Stomach (tissue), 9 donors: ENCODE results near the gene ITPRIPL2. TPM values are rescaled to one million over a fixed set of nuclear protein-coding genes. Genes with fewer than 3 reads are reported as not detected.

ENCODE experiments used
- DNase-seq, 2 donors: peaks; one replicate each; pipeline versions ENCODE4 v3.0.0 to v3.0.0-alpha.2; 2013 to 2019
- H3K27ac ChIP-seq, 5 donors: fragments of 200-600 bp in 4 of 5; sonication (generic) in 4 of 5; one replicate each; pipeline ENCODE4 v1.5.1; 2013 to 2019; ENCODE audit warnings: mild to moderate bottlenecking in 1 of 5, moderate library complexity in 1 of 5
- H3K27me3 ChIP-seq, 3 donors: fragments of 200-600 bp; sonication (generic); one replicate each; pipeline ENCODE4 v1.5.1; 2017 to 2019; ENCODE audit warnings: mixed run types in 1 of 3
- H3K36me3 ChIP-seq, 4 donors: fragments of 200-600 bp; sonication (generic); 1 replicate in 3 of 4; 2 replicates in 1 of 4; pipeline ENCODE4 v1.5.1; 2016 to 2019
- H3K4me1 ChIP-seq, 4 donors: fragments of 200-600 bp; sonication (generic); one replicate each; pipeline ENCODE4 v1.5.1; 2016 to 2019
- H3K4me3 ChIP-seq, 4 donors: fragments of 200-600 bp; sonication (generic) in 3 of 4; one replicate each; pipeline ENCODE4 v1.5.1; 2016 to 2019; ENCODE audit warnings: mild to moderate bottlenecking in 1 of 4
- H3K9me3 ChIP-seq, 4 donors: fragments of 200-600 bp; sonication (generic); one replicate each; pipeline ENCODE4 v1.5.1; 2016 to 2019
- CTCF ChIP-seq, 7 experiments: fragments of 450-650 bp in 4 of 7; fragments of 200-600 bp in 3 of 7; sonication (generic) in 3 of 7; IDR thresholded peaks; one replicate each; pipeline ENCODE4 v1.5.1; 2016 to 2019; ENCODE audit warnings: antibody characterized with exemption in 7 of 7, control low read depth in 2 of 7, mild to moderate bottlenecking in 1 of 7
- EP300 ChIP-seq: sonication (generic); formaldehyde crosslinking; IDR thresholded peaks from one replicate; pipeline ENCODE4 v1.6.1; 2017; ENCODE audit warnings: antibody characterized with exemption
- POLR2A ChIP-seq, 4 donors: fragments of 450-650 bp; IDR thresholded peaks; one replicate each; pipeline ENCODE4 v1.6.1; 2016; ENCODE audit warnings: antibody characterized with exemption in 4 of 4, control low read depth in 2 of 4, mild to moderate bottlenecking in 1 of 4, moderate library complexity in 1 of 4
- POLR2AphosphoS5 ChIP-seq, 3 donors: sonication (generic); formaldehyde crosslinking; IDR thresholded peaks; one replicate each; pipeline ENCODE4 v1.6.1; 2016; ENCODE audit warnings: antibody characterized with exemption in 3 of 3
- WGBS, 5 donors: extraction: QIAGEN DNeasy Blood & Tissue Kit in 3 of 5; methylation state at CpG; one replicate each; pipeline versions ENCODE4 v1.1.5 to v1.1.7; 2013 to 2018; 5-methylcytosine and 5-hydroxymethylcytosine counted together
- intact Hi-C: fragments of 100-400 bp; cut with DNase I; formaldehyde crosslinking; loops from one replicate; pipeline ENCODE4 v1.15.1; 2023; ENCODE audit warnings: low total_unique reads
- polyA plus RNA-seq, 3 donors: library from polyadenylated mRNA; stranded (reverse); fragments of 200-250 nt; gene quantifications; one replicate each; pipeline ENCODE4 v1.2.3, GENCODE V29; 2013
- total RNA-seq, 5 donors: library from RNA; depleted of rRNA; stranded (reverse); fragments of >200 nt; gene quantifications; one replicate each; pipeline versions ENCODE4 v1.1.0 to v1.2.3, GENCODE V29; 2014 to 2016
- donor health status: healthy with polysubstance abuse.
- donor health status: Bipolar disorder and iron deficiency.
- donor health status: healthy.

ITPRIPL2 gene
- total and polyA plus RNA-seq, 8 donors, result 7.6 to 48.7 (median 21.6) TPM

DNA sequence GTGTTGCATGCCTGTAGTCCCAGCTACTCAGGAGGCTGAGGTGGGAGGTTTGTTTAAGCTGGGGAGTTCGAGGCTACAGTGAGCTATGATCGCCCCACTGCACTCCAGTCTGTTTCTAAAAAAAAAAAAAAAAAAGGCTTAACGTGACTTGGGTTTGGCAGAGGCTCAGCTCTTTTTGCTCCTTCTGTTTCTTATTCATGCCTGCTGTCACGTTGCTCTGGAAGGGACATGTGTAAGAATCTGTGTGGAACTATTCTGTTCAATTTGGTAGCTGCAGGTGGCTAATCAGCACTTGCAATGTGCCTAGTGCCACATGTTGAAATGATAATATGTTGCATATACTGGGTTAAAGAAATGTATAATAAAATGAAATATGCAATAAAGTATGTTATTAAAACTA lies 33.4 kb downstream of the ITPRIPL2 start:
- Histone ChIP-seq H3K9me3 (peaks cover 0 to 9% (median 0%) of the 10 kb centered on the region in 4 donors), H3K36me3 (no peaks in the 10 kb centered on the region), H3K4me1 (no peaks in the 10 kb centered on the region), H3K4me3 (no peak overlapping the region), H3K27ac (no peak overlapping the region), H3K27me3 (no peaks in the 10 kb centered on the region)
- DNase-seq, result no peak
- 46 to 70% (median 60%) methylated on average over 4 of the region's 4 CpGs for WGBS, 5 donors
- TF ChIP-seq CTCF (IDR thresholded peaks at IDR 0.05) (no peak), POLR2A (IDR thresholded peaks at IDR 0.05) (no peak), POLR2AphosphoS5 (IDR thresholded peaks at IDR 0.05) (no peak), EP300 (no peak)
- intact Hi-C loops, result no loop called here

DNA sequence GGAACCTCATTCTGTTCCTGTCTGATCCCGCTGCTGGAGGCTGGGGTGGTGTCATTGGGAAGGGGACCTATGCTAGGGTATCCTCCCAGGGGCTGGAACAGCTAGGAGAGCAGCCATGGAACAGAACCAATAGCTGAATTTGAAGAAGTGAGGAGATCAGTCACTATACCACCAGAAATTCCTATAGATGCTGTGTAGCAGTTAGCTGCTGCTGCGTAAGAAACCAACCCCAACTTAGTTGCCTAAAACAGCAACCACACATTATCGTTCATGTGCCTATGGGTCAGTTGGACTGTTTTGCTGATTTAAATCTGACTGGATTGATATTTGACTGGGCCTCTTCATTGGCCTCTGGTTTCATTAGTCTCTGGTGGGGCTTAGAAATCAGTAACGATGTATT lies 33.9 kb downstream of the ITPRIPL2 start:
- Histone ChIP-seq H3K4me1 (no peaks in the 10 kb centered on the region), H3K27me3 (no peaks in the 10 kb centered on the region), H3K9me3 (peaks cover 0 to 9% (median 0%) of the 10 kb centered on the region in 4 donors), H3K36me3 (no peaks in the 10 kb centered on the region), H3K4me3 (no peak overlapping the region), H3K27ac (no peak overlapping the region)
- WGBS, 5 donors, result 94 to 99% (median 98%) methylated on average over 4 of the region's 4 CpGs
- intact Hi-C loops, result no loop called here
- DNase-seq, result no peak
- TF ChIP-seq EP300 (no peak), POLR2A (IDR thresholded peaks at IDR 0.05) (no peak), CTCF (IDR thresholded peaks at IDR 0.05) (no peak), POLR2AphosphoS5 (IDR thresholded peaks at IDR 0.05) (no peak)

DNA sequence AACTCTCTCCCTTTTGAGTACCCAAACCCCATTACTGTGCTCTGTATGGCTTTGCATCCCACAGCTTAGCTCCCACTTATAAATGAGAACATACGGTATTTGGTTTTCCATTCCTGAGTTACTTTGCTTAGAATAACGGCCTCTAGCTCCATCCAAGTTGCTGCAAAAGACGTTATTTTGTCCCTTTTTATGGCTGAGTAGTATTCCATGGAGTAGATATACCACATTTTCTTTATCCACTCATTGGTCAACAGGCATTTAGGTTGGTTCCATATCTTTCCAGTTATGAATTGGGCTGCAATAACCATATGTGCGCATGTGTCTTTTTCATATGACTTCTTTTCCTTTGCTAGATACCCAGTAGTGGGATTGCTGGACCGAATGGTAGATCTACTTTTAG lies 34.4 kb downstream of the ITPRIPL2 start:
- WGBS, 5 donors, result 91 to 94% (median 92%) methylated on average over 5 of the region's 5 CpGs

DNA sequence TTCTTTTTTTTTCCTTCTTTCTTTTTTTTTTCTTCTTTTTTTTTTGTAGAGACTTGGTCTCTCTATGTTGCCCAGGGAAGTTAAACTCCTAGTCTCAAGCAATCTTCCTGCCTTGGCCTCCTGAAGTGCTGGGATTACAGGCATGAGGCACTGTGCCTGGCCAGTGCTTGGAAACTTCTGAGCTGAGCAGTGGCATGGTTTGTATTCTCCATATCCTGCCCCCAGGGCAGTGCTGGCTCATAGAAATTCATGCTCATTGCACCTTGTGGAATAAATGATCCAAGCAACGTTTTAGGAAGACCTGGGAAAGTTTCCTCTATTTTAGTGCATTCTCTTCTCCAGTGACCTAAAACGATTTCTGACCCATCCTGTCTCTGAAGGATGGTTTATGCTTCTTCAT lies 37.5 kb downstream of the ITPRIPL2 start:
- intact Hi-C loops, result no loop called here
- H3K4me1 ChIP-seq, result no peaks in the 10 kb centered on the region
- no peak overlapping the region for H3K4me3 ChIP-seq
- H3K9me3 ChIP-seq, result peaks cover 0 to 9% (median 3%) of the 10 kb centered on the region in 4 donors
- H3K36me3 ChIP-seq, result no peaks in the 10 kb centered on the region
- no peak overlapping the region for H3K27ac ChIP-seq
- WGBS, 5 donors, result 65 to 75% (median 66%) methylated on average over 2 of the region's 2 CpGs
- H3K27me3 ChIP-seq, result no peaks in the 10 kb centered on the region
- no peak for TF ChIP-seq POLR2A (IDR thresholded peaks at IDR 0.05)
- no peak for TF ChIP-seq POLR2AphosphoS5 (IDR thresholded peaks at IDR 0.05)
- TF ChIP-seq CTCF (IDR thresholded peaks at IDR 0.05), result no peak
- no peak for TF ChIP-seq EP300
- no peak for DNase-seq

More for the DNA sequence above, 34.4 kb downstream of the ITPRIPL2 start:
- Histone ChIP-seq H3K9me3 (peaks cover 0 to 9% (median 0%) of the 10 kb centered on the region in 4 donors), H3K4me1 (no peaks in the 10 kb centered on the region), H3K36me3 (no peaks in the 10 kb centered on the region), H3K27me3 (no peaks in the 10 kb centered on the region), H3K4me3 (no peak overlapping the region), H3K27ac (no peak overlapping the region)
- intact Hi-C loops, result no loop called here
- no peak for TF ChIP-seq POLR2A (IDR thresholded peaks at IDR 0.05)
- TF ChIP-seq POLR2AphosphoS5 (IDR thresholded peaks at IDR 0.05), result no peak
- TF ChIP-seq CTCF (IDR thresholded peaks at IDR 0.05), result no peak
- TF ChIP-seq EP300, result no peak
- no peak for DNase-seq
